ENCODE results near the gene TRA2B. TPM values are rescaled to one million over a fixed set of nuclear protein-coding genes. Genes with fewer than 3 reads are reported as not detected.

The TRA2B gene
- total RNA-seq, 4 donors from 2014 or later = 91.2 to 170 (median 124) TPM

DNA sequence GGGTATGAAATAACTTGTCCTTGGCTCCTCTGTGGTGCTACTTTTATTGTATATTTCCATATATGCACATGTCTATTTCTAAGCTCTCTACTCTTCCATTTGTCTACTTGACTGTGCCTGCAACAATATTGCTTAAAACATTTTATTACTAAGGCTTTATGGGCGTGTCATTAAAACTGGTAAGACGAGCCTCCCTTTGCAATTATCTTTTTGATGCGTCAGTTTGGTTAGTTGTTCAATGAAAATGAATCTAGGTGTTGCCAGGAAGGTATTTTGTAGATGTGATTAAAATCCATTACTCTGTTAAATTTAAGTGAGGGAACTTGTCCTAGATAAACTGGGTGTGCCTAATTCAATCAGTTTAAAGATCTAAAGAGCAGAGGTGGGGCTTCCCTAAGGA lies 12.9 kb upstream of the TRA2B start:
- no peak for TF ChIP-seq POLR2A (IDR thresholded peaks at IDR 0.05)
- TF ChIP-seq CTCF (IDR thresholded peaks at IDR 0.05) = no peak
- no peak for DNase-seq (ENCODE audit: low spot score in 2 of 2)
- intact Hi-C loops (cut with DNase I; ENCODE audit: low total_unique reads) = no loop called here
- WGBS, 2 donors = 47 to 63% methylated on average over 3 of the region's 3 CpGs
- H3K4me3 ChIP-seq (ENCODE audit: low read depth, poor library complexity, severe bottlenecking) = no peak overlapping the region

GRCh38 chr3:185949515-185949914 lies 11.7 kb upstream of the TRA2B start:
- TF ChIP-seq POLR2A (IDR thresholded peaks at IDR 0.05) = no peak
- TF ChIP-seq CTCF (IDR thresholded peaks at IDR 0.05) = no peak
- 74 to 89% methylated on average over 6 of the region's 6 CpGs for WGBS, 2 donors
- no peak overlapping the region for H3K4me3 ChIP-seq (ENCODE audit: low read depth, poor library complexity, severe bottlenecking)
- DNase-seq (ENCODE audit: low spot score in 2 of 2) = no peak
- intact Hi-C loops (cut with DNase I; ENCODE audit: low total_unique reads) = no loop called here

- 73 to 78% methylated on average over 3 of the region's 3 CpGs for WGBS, 2 donors
- H3K4me3 ChIP-seq (ENCODE audit: low read depth, poor library complexity, severe bottlenecking) = no peak overlapping the region
- DNase-seq (ENCODE audit: low spot score in 2 of 2) = no peak
- intact Hi-C loops (cut with DNase I; ENCODE audit: low total_unique reads) = no loop called here
- no peak for TF ChIP-seq CTCF (IDR thresholded peaks at IDR 0.05)
- no peak for TF ChIP-seq POLR2A (IDR thresholded peaks at IDR 0.05)
Measured at GRCh38 chr3:185948292-185948691, 10.5 kb upstream of the TRA2B start.

GRCh38 chr3:185943760-185944106 lies 5.9 kb upstream of the TRA2B start:
- DNase-seq (ENCODE audit: low spot score in 2 of 2) = no peak
- TF ChIP-seq POLR2A (IDR thresholded peaks at IDR 0.05) (no peak), CTCF (IDR thresholded peaks at IDR 0.05) (no peak)
- intact Hi-C loops (cut with DNase I; ENCODE audit: low total_unique reads) = no loop called here
- no peak overlapping the region for H3K4me3 ChIP-seq (ENCODE audit: low read depth, poor library complexity, severe bottlenecking)
- 18 to 24% methylated on average over 3 of the region's 3 CpGs for WGBS, 2 donors

GRCh38 chr3:185942907-185943759 lies 5.3 kb upstream of the TRA2B start:
- peak; percentile 90 to 98 for DNase-seq (ENCODE audit: low spot score in 2 of 2)
- WGBS, 2 donors = 48 to 50% methylated on average over 7 of the region's 7 CpGs
- TF ChIP-seq CTCF (IDR thresholded peaks at IDR 0.05) = peak in 1 of 3 donors; percentile 92
- TF ChIP-seq POLR2A (IDR thresholded peaks at IDR 0.05) = no peak
- intact Hi-C loops (cut with DNase I; ENCODE audit: low total_unique reads) = no loop called here
- no peak overlapping the region for H3K4me3 ChIP-seq (ENCODE audit: low read depth, poor library complexity, severe bottlenecking)

- DNase-seq (ENCODE audit: low spot score in 2 of 2) = no peak
- WGBS, 2 donors = 91 to 98% methylated on average over 3 of the region's 3 CpGs
- intact Hi-C loops (cut with DNase I; ENCODE audit: low total_unique reads) = no loop called here
- no peak overlapping the region for H3K4me3 ChIP-seq (ENCODE audit: low read depth, poor library complexity, severe bottlenecking)
- no peak for TF ChIP-seq POLR2A (IDR thresholded peaks at IDR 0.05)
Measured at GRCh38 chr3:185942396-185942795, 4.6 kb upstream of the TRA2B start.
